ENCODE measurements around the gene POLR3GL. TPM values are rescaled to one million over a fixed set of nuclear protein-coding genes. Genes with fewer than 3 reads are reported as not detected.

POLR3GL gene
- total RNA-seq, 1 donor: 15.7 TPM

DNA sequence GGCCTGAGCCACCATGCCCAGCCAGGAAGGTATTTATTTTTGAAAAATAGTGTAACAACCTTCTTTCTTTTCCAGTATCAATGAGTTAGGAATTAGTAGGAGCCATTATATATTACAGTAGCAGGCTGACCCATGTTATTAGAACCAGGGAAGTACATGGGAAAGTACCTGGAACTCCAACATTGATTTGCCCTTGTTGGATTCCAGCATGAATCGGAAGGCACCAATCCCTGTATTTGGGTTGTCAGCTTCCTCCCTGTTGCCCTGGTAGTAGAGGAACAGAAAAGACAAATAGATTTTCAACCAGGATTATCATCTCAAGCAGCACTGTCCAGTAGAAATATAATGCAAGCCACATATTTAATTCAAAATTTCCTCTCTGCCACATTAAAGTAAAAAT lies 27.1 kb upstream of the POLR3GL start:
- TF ChIP-seq, protein P1, sequence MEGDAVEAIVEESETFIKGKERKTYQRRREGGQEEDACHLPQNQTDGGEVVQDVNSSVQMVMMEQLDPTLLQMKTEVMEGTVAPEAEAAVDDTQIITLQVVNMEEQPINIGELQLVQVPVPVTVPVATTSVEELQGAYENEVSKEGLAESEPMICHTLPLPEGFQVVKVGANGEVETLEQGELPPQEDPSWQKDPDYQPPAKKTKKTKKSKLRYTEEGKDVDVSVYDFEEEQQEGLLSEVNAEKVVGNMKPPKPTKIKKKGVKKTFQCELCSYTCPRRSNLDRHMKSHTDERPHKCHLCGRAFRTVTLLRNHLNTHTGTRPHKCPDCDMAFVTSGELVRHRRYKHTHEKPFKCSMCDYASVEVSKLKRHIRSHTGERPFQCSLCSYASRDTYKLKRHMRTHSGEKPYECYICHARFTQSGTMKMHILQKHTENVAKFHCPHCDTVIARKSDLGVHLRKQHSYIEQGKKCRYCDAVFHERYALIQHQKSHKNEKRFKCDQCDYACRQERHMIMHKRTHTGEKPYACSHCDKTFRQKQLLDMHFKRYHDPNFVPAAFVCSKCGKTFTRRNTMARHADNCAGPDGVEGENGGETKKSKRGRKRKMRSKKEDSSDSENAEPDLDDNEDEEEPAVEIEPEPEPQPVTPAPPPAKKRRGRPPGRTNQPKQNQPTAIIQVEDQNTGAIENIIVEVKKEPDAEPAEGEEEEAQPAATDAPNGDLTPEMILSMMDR (IDR thresholded peaks at IDR 0.05; ENCODE audit: insufficient read depth, low read length): no peak
- no peak overlapping the region for H3K4me3 ChIP-seq (ENCODE audit: low read depth, low read length)
- DNase-seq (ENCODE audit: low read depth): no peak

DNA sequence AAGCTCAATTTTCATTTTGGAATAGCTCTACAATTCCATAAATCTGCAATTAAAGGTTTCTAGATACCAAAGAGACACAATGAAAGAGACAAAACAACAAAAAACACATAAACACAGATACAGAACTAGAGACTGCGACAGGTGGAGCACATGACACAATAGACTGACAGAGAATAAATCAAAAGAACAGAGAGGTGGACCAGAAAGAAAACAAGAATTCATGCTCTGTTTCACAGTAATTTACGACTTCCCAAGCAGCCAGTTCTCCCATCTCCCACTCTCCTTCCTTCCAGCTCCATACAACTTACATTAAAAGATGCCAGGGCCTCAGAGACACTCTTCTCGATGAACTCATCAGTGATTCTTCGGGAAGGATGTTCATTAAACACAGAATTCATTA lies 22.1 kb upstream of the POLR3GL start:
- no peak for DNase-seq (ENCODE audit: low read depth)
- no peak overlapping the region for H3K4me3 ChIP-seq (ENCODE audit: low read depth, low read length)
- TF ChIP-seq, protein P1 (IDR thresholded peaks at IDR 0.05; ENCODE audit: insufficient read depth, low read length): no peak

DNA sequence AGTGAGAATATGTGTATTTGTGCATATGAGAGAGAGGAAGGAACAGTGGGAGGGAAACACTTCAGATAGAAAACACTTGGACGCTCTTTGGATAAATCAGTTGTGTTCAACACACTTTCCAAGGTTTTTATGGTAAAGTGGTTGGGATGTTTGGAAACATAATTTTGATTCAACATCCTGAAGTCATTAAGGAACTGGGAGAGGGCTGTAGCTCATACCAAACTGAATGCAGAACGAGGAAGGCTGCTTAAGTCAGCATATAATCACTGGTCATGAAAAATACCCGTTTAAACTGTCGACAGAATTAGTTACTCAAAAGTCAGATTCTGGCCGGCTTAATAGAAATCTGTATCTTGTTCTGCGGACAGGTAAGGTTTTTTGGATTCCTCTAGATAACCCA lies 21.6 kb upstream of the POLR3GL start:
- H3K4me3 ChIP-seq (ENCODE audit: low read depth, low read length): no peak overlapping the region
- DNase-seq (ENCODE audit: low read depth): no peak
- TF ChIP-seq, protein P1 (IDR thresholded peaks at IDR 0.05; ENCODE audit: insufficient read depth, low read length): no peak

DNA sequence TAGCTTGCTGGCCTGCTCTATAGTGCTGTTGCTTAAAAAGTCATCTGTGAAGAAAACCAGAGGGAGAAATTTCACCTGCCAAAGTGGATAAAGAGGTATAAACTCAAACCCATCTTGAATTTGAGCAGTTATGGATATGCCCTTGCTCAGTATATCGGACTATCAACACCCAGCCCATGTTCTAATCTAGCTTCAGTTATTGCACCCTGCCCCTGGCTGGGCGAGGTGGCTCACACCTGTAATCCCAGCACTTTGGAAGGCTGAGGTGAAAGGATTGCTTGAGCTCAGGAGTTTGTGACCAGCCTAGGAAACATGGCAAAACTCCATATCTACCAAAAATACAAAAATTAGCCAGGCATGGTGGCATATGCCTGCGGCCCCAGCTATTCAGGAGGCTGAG lies 20.0 kb upstream of the POLR3GL start:
- no peak overlapping the region for H3K4me3 ChIP-seq (ENCODE audit: low read depth, low read length)
- DNase-seq (ENCODE audit: low read depth): no peak
- TF ChIP-seq, protein P1 (IDR thresholded peaks at IDR 0.05; ENCODE audit: insufficient read depth, low read length): no peak

DNA sequence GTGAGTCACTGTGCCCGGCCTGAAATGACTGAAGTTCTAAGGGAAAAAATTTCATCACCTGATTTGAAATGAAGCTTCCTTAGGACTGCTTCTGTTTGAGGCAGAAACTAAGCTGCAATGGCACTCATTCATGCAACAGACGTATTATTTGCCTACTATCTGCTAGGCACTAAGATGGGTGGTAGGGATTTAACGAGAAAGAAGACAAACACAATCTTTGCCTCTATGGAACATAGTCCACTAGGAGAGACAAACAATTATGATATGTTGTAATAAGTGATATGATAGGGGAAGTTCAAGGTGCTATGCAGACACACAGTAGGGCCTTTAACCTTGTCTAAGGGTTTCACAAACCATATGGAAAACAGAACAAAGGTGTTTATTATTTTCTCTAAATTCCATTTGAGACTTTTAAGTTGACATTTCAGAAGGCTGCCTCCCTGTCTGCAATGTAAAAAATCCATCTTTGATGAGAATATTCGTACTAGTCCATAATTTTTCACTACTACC lies 18.0 kb upstream of the POLR3GL start:
- TF ChIP-seq, protein P1 (IDR thresholded peaks at IDR 0.05; ENCODE audit: insufficient read depth, low read length): no peak
- no peak overlapping the region for H3K4me3 ChIP-seq (ENCODE audit: low read depth, low read length)
- DNase-seq (ENCODE audit: low read depth): no peak

DNA sequence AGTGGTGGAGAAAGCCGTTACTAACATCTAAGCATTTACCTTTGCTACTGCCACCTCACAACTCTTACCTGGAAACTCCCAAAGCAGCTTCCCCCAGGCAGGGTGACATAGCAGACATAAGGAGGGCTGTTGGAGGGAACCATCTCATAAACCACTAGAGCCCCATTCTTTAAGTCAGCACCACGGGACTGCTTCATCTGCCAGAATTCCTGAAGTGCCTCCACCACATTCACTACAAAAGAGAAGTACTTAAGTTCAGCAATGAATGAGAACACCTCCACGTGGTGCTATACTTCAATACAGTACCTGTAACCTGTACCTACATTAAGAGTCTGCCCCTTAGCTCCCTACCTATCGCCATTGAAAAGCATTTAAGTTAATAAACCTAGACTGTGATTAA lies 16.9 kb upstream of the POLR3GL start:
- TF ChIP-seq, protein P1 (IDR thresholded peaks at IDR 0.05; ENCODE audit: insufficient read depth, low read length): no peak
- H3K4me3 ChIP-seq (ENCODE audit: low read depth, low read length): no peak overlapping the region
- no peak for DNase-seq (ENCODE audit: low read depth)

DNA sequence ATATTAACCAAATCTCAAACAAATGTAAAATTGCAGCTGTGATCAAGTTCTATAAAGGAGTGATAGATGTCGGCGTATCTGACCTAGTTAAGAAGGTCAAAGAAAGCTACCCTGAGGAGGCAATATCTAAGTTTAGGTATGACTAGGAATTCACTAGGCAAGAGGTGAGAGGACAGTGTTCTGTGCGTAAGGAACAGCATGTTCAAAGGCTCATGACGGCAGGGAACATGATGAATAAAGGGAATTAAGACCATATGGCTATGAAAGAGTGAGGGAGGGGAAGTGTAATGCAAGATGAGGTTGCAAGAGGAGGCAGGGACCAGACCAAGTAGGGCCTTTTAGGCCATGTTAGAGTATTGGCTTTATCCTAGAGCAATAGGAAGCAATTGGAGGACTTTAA lies 15.3 kb upstream of the POLR3GL start:
- TF ChIP-seq, protein P1 (IDR thresholded peaks at IDR 0.05; ENCODE audit: insufficient read depth, low read length): no peak
- no peak for DNase-seq (ENCODE audit: low read depth)
- H3K4me3 ChIP-seq (ENCODE audit: low read depth, low read length): no peak overlapping the region

Measured in fibroblast of the aortic adventitia (primary cell).